Measurements from ENCODE around the gene AGMO.

The AGMO gene

DNA sequence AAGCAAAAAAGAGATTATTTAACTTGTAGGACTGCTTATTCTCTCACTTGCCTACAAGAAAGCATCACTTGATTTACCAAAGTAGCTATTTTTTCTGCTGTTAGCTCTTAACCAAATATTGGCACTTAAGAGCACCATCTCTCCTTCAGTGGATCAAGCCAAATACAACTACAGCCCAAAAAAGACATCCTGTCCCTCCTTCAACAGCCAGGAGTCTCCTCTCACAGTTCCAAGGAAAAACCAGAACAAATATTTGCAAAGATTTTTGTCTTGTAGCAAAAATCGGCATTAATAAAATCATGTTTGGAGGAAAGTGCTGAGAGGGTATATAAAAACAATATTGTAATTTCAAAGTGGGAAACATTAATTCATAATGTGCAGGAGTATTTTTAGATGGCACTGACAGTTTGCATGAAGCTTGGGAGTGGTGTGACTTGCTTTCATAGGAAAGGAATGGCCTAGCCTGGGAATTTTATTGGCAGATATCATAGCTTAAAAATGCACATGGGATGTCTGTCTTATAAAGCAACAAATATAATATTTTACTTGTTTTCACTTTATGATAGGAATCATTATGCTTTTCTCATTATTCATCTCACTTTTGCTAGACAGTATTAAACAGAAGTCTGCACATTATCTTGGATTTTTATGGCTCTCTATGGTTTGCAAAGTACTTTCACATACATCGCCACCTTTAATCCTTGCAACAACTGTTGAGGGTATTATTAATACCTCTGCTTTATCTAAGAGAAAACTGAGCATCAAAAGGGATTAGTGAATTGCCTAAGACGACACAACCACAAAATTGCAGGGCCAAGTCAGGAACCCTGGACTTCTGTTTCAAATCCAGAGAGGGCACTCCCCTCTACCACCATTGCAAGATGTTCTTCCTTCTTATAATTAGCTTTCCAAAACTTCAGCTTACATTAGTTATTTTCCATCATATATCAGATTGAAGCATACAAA is 103.5 kb downstream of the AGMO start:
- DNase-seq (ENCODE audit: low spot score) = no peak

DNA sequence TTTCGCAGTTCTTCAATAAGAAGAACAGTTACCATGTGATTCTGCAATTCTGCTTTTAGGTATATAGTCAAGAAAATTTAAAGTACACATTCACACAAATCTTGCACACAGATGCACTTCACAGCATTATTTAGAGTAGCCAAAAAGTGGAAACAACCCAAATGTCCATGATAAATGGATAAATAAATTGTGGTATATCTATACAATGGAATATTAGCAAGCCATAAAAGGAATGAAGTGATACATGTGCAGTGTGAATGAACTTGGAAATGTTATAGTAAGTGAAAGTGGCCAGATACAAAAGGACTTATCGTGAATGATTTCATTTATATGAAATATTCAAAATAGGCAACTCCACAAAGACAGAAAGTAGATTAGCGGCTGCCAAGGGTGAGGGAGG is 109.1 kb downstream of the AGMO start:
- no peak for DNase-seq (ENCODE audit: low spot score)

GRCh38 chr7:15446722-15447121 is 115.1 kb downstream of the AGMO start:
- DNase-seq (ENCODE audit: low spot score) = no peak

DNA sequence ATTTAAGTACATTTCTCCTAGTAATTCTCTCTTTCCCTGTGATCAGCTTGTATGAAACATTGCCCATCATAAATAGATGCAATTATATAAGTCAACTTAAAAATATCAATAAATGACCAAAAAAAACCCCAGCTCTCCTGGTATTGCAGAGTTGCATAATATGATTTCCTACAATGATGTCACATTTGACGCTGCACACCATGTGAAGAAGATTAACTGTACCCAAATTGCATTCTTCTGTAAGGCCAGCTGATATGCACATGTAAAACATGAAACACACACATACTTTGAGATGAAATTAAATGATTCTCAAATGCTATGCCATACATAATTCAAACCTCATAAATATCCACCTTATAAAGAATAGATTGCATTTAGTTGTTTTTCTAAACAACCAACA is 115.5 kb downstream of the AGMO start:
- DNase-seq (ENCODE audit: low spot score) = no peak

DNA sequence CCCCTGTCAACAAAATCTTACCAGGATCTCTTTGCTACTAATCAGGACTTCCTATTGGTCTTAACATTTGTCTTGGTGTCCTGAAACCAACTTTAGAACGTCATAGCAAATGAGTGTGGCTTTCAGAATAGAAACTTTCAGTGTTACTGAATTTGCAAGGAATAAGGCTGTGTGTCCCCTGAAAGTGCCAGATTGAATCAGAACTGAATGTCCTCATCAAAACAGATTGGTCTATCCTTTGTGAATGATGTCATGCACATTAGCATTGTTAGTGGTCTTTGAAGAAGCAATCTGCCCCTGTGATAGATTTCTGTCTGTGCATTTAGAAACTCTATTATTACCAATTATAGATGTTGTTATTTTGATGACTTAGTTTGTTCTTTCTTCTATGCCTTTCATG is 119.9 kb downstream of the AGMO start:
- DNase-seq (ENCODE audit: low spot score) = no peak

DNA sequence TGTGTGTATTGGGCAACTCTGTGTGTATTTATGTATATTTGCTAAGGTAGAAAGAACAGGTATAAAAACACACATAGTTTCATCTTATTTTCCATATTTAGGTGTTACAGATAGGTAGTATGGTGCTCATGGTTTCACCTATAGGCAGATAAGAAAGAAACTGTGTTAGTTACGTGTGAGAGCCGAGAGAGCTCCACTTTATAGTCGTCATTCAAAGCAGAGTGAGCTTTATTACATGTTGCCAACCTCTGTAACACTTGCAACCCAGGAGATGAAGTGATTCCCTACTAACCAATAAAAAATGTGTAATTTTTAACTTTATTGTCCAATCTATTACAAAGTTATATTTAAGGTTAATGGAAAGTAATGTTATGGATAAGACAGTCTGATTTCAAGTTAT is 121.3 kb downstream of the AGMO start:
- DNase-seq (ENCODE audit: low spot score) = no peak

DNA sequence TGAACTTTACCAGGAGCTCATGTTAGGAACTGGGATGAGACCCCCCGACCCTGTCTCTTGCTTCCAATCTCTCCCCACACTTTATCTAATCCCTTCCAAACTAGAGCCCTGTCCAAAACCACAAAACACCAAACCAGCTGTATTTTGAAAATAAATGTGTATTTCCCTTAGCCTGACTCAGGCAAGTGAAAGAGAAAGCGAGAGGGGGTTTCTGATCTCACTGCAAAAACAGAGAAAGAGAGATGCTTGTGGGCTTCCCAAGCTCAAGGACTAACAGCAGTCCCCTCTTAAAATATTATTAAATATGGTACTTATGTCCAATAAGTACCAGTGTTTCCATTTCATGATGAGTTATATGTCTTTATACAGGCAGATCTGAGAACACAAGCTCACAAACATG is 122.0 kb downstream of the AGMO start:
- no peak for DNase-seq (ENCODE audit: low spot score)

- DNase-seq (ENCODE audit: low spot score) = no peak
Measured at GRCh38 chr7:15433151-15433550, 128.7 kb downstream of the AGMO start.

DNA sequence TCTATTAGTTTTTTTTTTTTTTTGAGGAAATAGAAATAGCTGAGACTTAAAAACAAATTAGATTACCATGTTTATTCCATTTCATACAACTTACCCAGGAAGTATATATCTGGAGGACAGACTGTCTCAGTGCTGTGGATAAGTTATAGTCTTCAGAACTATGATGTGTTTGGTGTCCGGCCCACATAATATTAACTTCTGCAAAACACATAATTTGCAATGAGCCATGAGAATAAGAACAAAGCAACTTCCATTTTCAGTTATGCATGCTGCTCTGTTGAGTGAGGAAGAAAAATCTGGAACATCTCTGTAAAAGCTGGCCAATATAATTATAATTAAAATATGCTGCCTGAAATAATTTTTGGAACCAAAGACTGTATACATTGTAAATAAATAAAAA is 130.9 kb downstream of the AGMO start:
- no peak for DNase-seq (ENCODE audit: low spot score)

GRCh38 chr7:15430191-15430590 is 131.6 kb downstream of the AGMO start:
- no peak for DNase-seq (ENCODE audit: low spot score)

GRCh38 chr7:15424468-15424867 is 137.3 kb downstream of the AGMO start:
- no peak for DNase-seq (ENCODE audit: low spot score)

GRCh38 chr7:15419596-15419995 is 142.2 kb downstream of the AGMO start:
- DNase-seq (ENCODE audit: low spot score) = no peak

DNA sequence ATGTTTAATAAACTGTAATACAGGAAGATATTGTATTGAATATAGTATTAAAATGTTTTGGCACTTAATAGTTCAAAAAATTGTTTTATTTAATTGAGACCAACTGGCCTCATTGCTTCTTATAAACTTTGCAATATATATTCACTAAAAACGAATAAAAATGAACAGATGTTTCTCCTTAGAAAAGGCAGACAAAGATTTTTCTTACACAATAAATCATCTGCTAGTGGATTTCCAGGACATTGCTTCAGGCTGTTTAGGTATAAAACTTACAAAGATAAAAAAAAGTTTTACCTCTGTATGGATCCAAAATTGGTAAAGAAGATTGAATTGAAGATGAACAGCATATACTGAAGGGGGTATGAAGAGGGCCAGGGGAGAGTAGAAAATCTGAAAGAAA is 143.6 kb downstream of the AGMO start:
- no peak for DNase-seq (ENCODE audit: low spot score)

DNA sequence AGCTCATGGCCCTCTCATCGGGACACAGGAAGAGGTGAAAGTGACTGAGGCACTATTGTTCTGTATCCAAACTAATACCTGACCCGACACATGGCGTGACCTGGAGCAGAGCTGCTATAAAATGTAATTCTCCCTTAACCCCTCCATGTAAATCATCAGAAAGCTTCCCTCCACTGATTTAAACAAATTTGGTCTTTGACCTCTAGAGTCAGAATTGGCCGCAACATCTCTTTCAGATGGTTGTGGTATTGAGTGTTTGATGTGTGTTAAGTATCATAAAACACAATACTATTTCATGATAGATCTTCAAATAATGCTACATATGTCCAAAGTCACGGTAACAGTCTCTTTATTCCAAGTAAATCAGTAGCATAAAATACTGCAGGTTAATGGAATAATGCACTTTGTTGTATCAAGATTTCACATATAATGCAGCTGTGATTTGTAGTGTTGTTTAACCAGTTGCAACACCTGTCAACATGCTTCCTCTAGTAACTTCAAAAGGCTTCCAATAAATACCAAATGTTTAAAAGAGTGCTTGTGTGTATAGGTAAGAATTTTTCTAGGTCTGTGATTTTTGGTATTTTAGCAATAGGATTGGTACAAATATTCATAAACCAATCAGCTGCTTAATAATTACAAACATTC is 144.3 kb downstream of the AGMO start:
- DNase-seq (ENCODE audit: low spot score) = no peak

DNA sequence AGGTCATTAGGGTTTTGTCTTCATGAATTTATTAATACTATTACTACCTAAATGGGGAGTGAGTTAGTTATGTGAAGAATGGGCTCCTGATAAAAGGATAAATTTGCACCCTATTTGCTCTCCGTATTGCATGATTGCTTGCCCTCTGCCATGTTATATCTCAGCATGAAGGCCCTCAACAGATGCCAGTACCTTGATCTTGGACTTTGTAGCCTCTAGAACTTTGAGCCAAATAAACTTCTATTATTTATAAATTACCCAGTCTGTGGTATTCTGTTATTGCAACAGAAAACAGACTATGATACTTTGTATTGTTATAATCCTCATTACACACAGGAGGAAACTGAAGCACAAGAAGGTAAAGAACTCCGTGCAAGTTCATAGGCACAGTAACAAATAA is 150.8 kb downstream of the AGMO start:
- DNase-seq (ENCODE audit: low spot score) = no peak

DNA sequence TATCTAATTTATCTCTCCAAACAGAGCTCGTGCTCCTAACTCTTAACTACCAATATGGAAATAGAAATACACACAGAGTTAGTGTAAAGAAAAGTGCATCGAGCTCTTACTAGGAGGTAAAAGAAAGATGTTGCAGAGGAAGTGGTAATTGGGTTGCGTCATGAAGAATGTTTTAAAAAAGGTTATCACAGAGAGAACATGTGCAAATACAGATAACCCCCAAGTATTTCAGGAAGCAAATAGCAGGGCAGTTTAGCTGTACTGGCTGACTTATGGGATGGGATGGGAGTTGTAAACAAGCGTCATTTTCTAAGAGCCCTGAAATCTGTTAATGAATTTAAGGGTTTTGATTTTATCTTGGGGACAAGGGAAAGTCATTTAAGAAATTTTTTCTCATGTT is 153.9 kb downstream of the AGMO start:
- DNase-seq (ENCODE audit: low spot score) = no peak

DNA sequence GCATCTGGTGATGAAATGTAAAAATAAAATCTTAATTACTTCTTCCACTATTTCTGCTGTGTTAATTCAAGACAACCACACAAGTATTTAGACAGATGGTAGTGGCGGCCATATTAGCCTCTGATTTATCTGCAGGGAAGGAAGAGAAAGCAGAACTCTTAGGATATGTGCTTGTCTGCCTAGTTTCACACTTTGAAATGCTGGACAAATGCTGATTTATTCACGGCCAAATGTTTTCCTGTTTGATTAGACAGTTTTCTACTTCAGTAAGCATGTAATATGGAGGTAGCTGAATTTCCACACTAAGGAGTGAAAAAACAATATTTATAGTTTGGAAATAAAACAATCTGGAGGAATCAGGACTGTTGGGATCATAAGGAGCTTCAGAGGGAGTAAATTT is 158.1 kb downstream of the AGMO start:
- no peak for DNase-seq (ENCODE audit: low spot score)

DNA sequence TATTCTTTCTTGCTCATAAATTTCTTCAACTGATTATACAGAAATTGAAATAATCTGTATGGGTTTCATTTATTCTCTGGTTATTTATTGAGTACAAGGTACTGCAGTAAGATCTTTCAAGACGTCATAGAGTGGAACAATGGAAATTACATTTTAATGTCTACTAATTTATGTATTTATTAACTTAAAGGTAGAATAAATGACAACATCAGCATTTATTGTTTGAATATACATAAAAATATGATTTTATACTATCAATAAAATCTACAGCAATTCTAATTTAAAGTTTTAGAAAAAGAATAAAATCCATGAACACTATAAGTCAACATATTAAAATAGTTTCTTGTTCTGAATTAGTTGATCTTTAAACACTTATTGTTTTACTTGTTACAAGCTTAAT is 158.5 kb downstream of the AGMO start:
- no peak for DNase-seq (ENCODE audit: low spot score)

DNA sequence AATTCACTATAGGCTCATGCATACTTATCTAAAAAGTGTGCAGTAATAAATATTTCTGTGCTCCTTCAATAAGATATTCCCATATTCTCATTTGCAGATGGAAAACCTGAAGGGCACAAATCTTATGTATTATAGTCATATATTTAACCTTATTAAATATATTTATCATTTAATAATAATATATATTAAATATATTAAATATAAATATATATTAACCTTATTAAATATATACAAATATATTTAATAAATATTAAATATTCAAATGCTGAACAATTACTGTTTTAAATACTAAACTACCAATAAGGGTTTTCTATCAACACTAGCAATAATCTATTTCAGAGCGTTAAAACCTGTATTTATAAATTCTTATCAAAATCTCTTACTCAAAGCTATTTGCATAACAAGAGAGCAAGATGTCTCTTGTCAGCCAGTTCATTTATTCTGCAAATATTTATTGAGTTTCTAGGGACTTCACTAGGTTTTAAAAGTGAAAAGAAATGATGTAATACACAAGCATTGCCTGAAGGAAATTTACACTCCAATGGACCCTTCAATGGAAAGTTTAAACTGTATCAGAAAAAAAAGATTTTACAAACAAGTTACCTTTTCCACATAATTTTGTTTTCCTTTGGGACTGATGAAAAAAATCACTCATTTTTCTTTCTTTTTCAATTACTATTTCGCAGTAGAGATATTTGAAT is 159.2 kb downstream of the AGMO start:
- DNase-seq (ENCODE audit: low spot score) = no peak

GRCh38 chr7:15400440-15400839 is 161.4 kb downstream of the AGMO start:
- no peak for DNase-seq (ENCODE audit: low spot score)

GRCh38 chr7:15399441-15399840 is 162.4 kb downstream of the AGMO start:
- no peak for DNase-seq (ENCODE audit: low spot score)

DNA sequence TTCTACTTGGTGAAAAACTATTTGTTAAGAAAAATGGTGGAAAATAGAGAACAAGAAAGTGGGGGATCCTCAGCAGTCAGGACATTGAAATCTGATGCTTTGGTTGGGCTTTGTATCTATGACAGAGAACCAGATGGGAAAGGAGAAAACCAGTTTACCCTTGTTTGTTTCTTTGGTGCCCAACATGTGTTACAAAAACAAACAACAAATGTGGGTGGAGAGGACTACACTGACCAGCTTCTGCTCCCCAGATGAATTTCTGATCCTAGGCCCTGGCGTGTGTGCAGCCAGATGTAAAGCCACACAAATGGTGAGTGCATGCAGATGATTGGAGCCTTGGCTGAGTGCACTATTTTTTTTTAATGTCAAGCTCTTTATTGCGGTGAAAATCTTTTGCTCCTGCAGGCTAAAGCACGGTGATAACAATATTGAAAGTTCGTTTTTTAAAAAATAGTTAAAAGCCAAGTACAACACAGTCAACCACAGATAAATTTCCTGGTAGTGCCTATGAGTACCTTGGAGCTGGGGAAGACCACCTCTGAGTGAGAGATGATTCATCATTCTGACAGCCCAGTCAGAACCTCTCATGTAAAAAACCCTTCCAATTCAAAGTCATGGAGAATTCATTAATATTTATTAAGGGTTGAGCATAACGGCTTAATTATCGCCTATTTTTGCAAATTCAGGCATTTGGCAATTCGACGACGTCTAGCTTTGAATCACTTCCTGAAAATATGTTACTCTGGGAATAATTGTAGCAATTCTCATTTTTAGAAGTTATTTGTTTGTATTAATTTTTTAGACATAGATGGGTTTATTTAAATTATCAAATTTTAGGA is 163.7 kb downstream of the AGMO start:
- no peak for DNase-seq (ENCODE audit: low spot score)

All from ecto neural progenitor cell (in vitro differentiated cells).